Adipocyte (in vitro differentiated cells): ENCODE data around the gene IL3.

Experiments used
- DNase-seq: peaks from one replicate; pipeline ENCODE4 v3.0.0-alpha.2; 2015; ENCODE audit warnings: low read depth
- H3K27me3 ChIP-seq: replicated peaks from 2 replicates; pipeline ENCODE4 v1.7.0; 2013; ENCODE audit warnings: mild to moderate bottlenecking, low read length, moderate library complexity; ENCODE audit not compliant: control insufficient read depth, insufficient read depth
- H3K36me3 ChIP-seq: 2 replicates; pipeline ENCODE4 v1.7.0; 2013; ENCODE audit warnings: low read length, mild to moderate bottlenecking, moderate library complexity; ENCODE audit not compliant: control insufficient read depth, insufficient read depth, severe bottlenecking
- H3K4me1 ChIP-seq: 2 replicates; pipeline ENCODE4 v1.7.0; 2013; ENCODE audit warnings: mild to moderate bottlenecking, low read length, moderate library complexity; ENCODE audit not compliant: control insufficient read depth, insufficient read depth
- H3K4me3 ChIP-seq: 2 replicates; pipeline ENCODE4 v1.7.0; 2013; ENCODE audit warnings: mild to moderate bottlenecking, low read length, moderate library complexity
- H3K9ac ChIP-seq: 2 replicates; pipeline ENCODE4 v1.7.0; 2013; ENCODE audit warnings: mild to moderate bottlenecking, low read length, moderate library complexity
- H3K9me3 ChIP-seq: 2 replicates; pipeline ENCODE4 v1.7.0; 2013; ENCODE audit warnings: mild to moderate bottlenecking, low read length, moderate library complexity; ENCODE audit not compliant: control insufficient read depth

Gene IL3

DNA sequence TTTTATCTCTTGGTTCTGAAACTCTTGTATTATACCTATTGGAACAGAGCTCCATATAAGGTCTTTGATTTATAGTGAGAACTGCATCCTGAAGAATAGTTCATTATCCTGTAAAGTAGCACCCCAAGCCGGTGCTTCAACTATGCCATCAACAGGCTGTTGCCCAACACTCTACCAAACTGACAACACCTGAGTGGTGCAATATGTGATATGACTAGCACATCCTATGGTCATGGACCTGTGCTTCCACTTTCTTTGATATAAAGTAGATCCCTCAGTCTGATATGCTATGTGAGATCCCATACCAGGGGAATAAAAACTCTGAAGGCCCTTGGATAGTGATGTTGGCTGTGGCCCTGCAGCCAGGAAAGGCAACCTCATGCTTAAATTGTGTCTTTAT lies 28.9 kb downstream of the IL3 start:
- Histone ChIP-seq H3K9me3 (no peaks in the 10 kb centered on the region), H3K36me3 (no peaks in the 10 kb centered on the region), H3K4me1 (peaks cover 23% of the 10 kb centered on the region), H3K27me3 (no peaks in the 10 kb centered on the region), H3K4me3 (no peak overlapping the region), H3K9ac (no peak overlapping the region)
- no peak for DNase-seq

DNA sequence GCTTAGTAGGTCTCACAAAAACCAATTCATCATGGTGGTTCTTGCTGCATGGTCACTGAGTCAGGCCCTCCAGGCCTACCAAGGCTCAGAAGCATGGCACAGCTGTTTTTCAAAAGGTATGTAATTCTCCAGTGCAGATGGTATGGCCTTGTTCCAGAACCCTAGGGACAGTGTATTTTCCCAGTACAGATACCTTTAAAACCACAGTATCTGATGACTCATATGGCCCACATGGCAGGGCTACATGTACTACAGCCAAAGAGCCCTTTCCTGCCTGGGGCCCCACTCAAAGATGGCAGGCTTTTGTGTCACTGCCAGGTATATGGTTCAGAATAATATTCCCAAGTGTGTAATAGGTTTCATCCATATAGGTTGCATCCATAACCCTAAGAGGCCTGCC lies 29.7 kb downstream of the IL3 start:
- Histone ChIP-seq H3K27me3 (no peaks in the 10 kb centered on the region), H3K9ac (no peak overlapping the region), H3K9me3 (no peaks in the 10 kb centered on the region), H3K36me3 (no peaks in the 10 kb centered on the region), H3K4me1 (peaks cover 30% of the 10 kb centered on the region), H3K4me3 (no peak overlapping the region)
- peak; percentile 65 for DNase-seq

DNA sequence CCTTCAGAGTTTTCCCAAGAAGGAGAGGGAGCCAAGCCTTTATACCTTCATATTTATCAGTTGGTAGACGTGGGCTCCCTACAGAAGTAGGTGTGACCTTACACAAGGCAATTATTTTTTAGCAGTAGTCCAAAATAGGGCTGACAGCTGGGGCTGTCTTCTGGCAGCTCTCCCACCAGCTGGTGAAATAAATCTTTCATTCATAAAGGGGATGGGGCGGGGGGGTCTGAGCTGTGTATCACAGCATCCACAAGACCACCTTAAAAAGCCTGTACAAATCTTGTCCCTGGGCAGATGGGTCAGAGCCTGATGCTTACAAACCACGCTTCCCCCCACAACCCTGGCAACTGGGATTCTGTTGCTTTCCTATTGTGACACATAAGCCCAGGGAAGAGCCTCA lies 32.8 kb downstream of the IL3 start:
- no peak for DNase-seq
- H3K36me3 ChIP-seq, result no peaks in the 10 kb centered on the region
- no peaks in the 10 kb centered on the region for H3K9me3 ChIP-seq
- H3K4me3 ChIP-seq, result no peak overlapping the region
- no peaks in the 10 kb centered on the region for H3K27me3 ChIP-seq
- H3K9ac ChIP-seq, result no peak overlapping the region
- H3K4me1 ChIP-seq, result peaks cover 20% of the 10 kb centered on the region

DNA sequence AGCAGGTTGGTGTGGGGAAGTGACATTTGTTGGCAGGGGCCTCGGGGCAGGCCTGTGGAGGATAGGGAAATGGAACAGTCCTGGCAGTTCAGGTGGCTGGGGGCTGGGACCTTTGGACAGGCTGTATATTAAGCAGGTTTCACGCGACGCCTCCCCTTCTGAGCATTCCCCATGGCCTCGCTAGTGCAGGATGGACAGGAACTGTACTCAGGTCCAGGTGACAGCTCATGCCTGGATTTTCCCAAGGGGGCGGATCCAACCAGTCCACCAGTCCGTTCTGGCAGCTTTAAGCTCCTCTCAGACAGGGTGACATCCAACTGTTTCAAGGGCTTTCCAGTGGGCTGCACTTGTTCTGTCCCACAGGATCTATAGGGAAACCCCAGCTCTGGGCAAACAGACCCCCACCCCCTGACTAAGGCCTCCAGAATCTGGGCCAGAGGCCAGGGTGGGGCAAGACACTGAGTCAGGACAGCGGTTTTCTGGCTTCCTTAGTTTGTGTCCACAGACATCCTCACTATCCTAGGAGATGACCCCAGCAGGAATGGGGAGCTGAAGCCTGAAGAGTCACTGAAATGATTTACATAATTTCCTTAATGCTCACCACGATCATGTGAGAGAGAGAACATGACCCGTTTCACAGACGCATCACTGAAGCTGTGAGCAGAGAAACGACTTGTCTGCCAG lies 34.1 kb downstream of the IL3 start:
- H3K4me3 ChIP-seq, result no peak overlapping the region
- H3K9ac ChIP-seq, result no peak overlapping the region
- H3K4me1 ChIP-seq, result peaks cover 24% of the 10 kb centered on the region
- no peaks in the 10 kb centered on the region for H3K9me3 ChIP-seq
- no peaks in the 10 kb centered on the region for H3K27me3 ChIP-seq
- no peaks in the 10 kb centered on the region for H3K36me3 ChIP-seq
- peak; percentile 72 for DNase-seq

DNA sequence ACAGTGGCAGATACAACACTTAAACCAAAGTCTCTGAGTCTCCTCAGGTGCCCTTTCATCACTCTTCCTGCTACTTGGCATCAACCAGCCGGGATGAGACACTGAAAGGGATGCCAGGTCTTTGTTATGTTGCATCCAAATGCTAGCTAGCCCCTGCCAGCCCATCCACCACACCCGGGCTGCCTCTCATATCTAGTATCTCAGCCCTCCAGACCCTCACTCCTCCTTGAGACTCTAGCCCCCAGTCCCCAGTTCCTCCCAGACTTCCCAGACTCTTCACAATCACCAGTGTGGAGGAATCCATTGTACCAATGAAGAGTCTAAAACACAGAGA lies 34.6 kb downstream of the IL3 start:
- no peak overlapping the region for H3K4me3 ChIP-seq
- H3K36me3 ChIP-seq, result no peaks in the 10 kb centered on the region
- no peak for DNase-seq
- H3K9me3 ChIP-seq, result no peaks in the 10 kb centered on the region
- no peaks in the 10 kb centered on the region for H3K27me3 ChIP-seq
- H3K9ac ChIP-seq, result no peak overlapping the region
- peaks cover 23% of the 10 kb centered on the region for H3K4me1 ChIP-seq

DNA sequence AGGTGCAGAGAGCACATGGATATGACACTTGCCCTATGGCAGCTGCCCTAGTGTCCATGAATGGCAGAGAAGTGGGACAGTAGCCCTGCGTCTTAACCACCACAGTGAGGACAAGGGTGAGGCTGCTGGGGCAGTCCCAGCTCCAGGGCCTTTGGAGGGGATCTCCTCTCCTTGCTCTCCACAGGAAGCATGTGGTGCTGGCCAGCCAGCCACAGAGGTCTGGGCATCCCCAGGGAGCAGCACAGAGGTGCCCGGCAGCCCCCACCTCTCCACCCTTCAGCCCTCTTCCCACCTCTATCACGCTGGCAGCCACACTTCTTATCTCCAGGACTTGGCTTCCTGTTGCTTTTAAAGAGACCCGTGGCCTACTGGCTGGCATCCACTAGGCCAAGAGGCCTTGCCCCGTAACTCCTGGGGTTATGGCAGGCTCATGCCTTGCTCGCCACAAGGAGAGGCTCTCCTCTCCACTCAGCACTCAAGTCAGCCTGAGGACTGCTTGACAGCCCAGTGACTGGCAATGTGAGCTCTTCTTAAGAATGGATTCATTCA lies 35.0 kb downstream of the IL3 start:
- H3K4me3 ChIP-seq, result no peak overlapping the region
- H3K9ac ChIP-seq, result no peak overlapping the region
- no peaks in the 10 kb centered on the region for H3K36me3 ChIP-seq
- H3K9me3 ChIP-seq, result no peaks in the 10 kb centered on the region
- no peak for DNase-seq
- H3K4me1 ChIP-seq, result peaks cover 18% of the 10 kb centered on the region
- H3K27me3 ChIP-seq, result no peaks in the 10 kb centered on the region

DNA sequence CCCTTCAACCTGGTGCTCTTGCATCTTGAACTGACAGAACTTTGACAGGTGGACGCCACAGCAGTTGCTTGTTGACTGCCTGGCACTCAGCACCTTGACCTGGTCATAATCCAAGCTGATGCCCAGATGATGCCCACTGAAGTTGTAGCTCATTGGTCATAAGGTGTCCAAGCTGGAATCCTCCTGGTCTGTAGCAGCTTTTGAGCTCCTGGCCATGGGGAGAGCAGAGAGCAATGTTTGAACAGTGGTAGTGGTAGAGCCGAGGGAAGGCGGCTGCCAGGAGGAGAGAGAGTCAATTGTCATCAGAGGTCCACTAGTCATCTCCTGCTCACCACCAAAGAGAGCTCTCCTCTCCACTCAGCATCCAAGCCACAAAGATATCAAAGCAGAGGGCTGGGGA lies 36.4 kb downstream of the IL3 start:
- no peak for DNase-seq
- Histone ChIP-seq H3K4me1 (peaks cover 18% of the 10 kb centered on the region), H3K4me3 (no peak overlapping the region), H3K9ac (no peak overlapping the region), H3K27me3 (no peaks in the 10 kb centered on the region), H3K9me3 (no peaks in the 10 kb centered on the region), H3K36me3 (no peaks in the 10 kb centered on the region)

DNA sequence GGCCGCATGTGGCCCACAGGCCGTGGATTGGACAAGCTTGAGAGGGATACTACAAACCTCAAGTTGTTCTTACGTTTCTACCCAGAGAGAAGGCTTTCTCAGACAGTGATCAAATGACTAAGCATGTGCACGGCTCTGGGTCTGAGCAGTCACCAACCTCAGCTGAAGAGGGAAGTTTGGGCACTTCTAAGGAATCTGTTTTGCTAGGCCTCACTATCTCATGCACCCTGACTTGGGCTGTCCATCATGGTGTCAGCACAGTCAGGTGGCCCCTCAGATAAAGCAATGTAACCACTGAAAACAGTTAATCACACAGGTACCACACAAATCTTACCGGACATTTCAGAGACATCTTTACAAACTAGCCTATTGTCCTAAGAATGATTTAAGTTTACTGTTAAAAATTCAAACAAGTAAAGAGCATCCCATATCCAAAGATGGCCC lies 37.7 kb downstream of the IL3 start:
- Histone ChIP-seq H3K36me3 (no peaks in the 10 kb centered on the region), H3K4me1 (peaks cover 23% of the 10 kb centered on the region), H3K27me3 (no peaks in the 10 kb centered on the region), H3K4me3 (no peak overlapping the region), H3K9me3 (no peaks in the 10 kb centered on the region), H3K9ac (no peak overlapping the region)
- DNase-seq, result peak; percentile 19

DNA sequence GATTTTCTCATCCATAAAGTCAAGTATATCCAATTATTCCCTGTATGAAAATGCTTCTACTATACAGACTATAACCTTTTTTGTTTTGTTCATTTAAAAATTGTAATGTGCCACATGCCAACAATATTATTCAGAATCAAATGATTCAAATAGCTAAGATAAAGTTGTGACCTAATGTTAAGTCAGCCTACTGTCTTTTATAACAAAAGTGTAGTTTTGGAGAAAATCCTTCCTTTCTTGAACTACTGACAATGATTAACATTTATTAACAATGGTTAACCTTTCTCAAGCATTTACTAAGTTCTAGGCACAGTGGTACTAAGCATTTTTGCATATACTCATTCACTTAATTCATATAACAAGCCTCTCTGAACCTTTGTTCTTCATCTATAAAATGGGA lies 38.2 kb downstream of the IL3 start:
- H3K4me1 ChIP-seq, result peaks cover 28% of the 10 kb centered on the region
- no peaks in the 10 kb centered on the region for H3K36me3 ChIP-seq
- H3K9ac ChIP-seq, result no peak overlapping the region

DNA sequence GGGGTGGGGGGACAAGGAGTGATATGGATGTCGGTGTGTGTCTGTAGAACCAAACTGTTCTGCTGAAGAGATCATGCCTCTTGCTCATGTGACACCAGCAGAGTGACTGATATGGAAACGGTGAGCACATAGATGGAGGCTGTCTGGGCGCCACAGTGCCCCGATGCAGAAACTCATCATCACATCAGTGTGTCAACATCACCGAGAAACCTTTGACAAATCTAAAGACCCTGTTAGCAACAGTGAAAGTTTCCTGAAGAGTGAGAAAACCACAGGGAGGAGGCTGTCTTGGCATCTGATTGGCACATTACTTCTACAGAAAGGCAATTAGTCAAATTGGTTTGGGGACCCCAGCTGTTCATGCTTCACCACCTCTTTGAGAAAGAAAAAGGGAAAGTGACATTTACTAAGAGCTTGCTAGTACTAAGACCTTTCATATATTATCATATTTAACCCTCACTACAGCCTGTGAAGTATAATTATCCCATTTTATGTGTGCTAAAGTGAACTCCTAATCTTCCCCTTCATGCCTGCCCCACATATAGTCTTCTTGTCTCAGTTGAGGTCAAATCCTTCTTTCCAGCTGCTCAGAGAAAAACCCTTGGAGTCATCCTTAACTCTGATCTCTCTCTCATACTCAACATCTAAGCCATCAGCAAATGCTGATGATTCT lies 38.8 kb downstream of the IL3 start:
- Histone ChIP-seq H3K27me3 (no peaks in the 10 kb centered on the region), H3K4me3 (no peak overlapping the region), H3K9me3 (no peaks in the 10 kb centered on the region), H3K4me1 (peaks cover 32% of the 10 kb centered on the region), H3K9ac (no peak overlapping the region), H3K36me3 (no peaks in the 10 kb centered on the region)
- DNase-seq, result no peak

More for the DNA sequence above, 38.2 kb downstream of the IL3 start:
- Histone ChIP-seq H3K4me3 (no peak overlapping the region), H3K9me3 (no peaks in the 10 kb centered on the region), H3K27me3 (no peaks in the 10 kb centered on the region)
- no peak for DNase-seq

DNA sequence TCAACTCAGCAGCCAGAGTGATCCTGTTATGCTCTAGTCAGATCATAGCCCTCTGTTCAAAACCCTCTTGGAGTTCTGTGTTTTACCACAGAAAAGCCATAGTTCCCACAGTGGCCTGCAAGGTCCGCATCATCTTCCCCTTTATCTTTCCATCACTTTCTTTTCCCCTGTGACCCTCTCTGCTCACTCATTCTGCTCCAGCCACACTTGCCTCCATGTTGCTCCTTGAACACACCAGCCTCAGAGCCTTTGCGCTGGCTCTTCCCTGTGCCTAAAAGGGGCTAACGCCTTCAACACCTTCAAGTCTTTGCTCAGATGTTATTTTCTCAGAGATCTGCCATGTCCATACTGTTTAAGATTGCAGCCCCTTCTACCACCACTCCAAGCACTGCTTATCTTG lies 39.5 kb downstream of the IL3 start:
- no peak for DNase-seq
- H3K4me3 ChIP-seq, result no peak overlapping the region
- H3K9ac ChIP-seq, result no peak overlapping the region

More for the DNA sequence above, 39.5 kb downstream of the IL3 start:
- no peaks in the 10 kb centered on the region for H3K36me3 ChIP-seq
- H3K4me1 ChIP-seq, result peaks cover 26% of the 10 kb centered on the region
- no peaks in the 10 kb centered on the region for H3K27me3 ChIP-seq
- H3K9me3 ChIP-seq, result no peaks in the 10 kb centered on the region
